Measurements from ENCODE around the gene PCDHA3.
"Not testable (repeated sequence)": the region's sequence is repeated elsewhere in the genome, so short reads cannot be mapped to it uniquely, and the experiment has no call there.

PCDHA3 gene

GRCh38 chr5:140794595-140795258 lies 6.1 kb upstream of the PCDHA3 start, which contains the start of gene PCDHA2:
Gene PCDHA2, plus strand, starts transcription at chr5:140794852.
- Histone ChIP-seq H3K4me3 (IDR thresholded peaks at IDR 0.05; ENCODE audit: insufficient read depth, low read depth, low read length) (no peak within 1 kb of the TSS), H2AFZ (ENCODE audit: low read depth) (no peak within 1 kb of the TSS), H3K36me3 (ENCODE audit: insufficient read depth) (no peaks in the 10 kb centered on the region)

DNA sequence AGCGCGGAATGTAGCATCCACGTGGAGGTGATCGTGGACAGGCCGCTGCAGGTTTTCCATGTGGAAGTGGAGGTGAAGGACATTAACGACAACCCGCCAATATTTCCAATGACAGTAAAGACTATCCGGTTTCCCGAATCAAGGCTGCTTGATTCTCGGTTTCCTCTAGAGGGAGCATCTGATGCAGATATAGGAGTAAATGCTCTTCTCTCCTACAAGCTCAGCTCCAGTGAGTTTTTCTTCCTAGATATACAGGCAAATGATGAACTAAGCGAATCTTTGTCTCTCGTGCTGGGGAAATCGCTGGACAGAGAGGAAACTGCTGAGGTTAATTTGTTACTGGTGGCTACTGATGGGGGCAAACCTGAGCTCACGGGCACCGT lies 5.6 kb upstream of the PCDHA3 start:
- TF ChIP-seq, protein P1, sequence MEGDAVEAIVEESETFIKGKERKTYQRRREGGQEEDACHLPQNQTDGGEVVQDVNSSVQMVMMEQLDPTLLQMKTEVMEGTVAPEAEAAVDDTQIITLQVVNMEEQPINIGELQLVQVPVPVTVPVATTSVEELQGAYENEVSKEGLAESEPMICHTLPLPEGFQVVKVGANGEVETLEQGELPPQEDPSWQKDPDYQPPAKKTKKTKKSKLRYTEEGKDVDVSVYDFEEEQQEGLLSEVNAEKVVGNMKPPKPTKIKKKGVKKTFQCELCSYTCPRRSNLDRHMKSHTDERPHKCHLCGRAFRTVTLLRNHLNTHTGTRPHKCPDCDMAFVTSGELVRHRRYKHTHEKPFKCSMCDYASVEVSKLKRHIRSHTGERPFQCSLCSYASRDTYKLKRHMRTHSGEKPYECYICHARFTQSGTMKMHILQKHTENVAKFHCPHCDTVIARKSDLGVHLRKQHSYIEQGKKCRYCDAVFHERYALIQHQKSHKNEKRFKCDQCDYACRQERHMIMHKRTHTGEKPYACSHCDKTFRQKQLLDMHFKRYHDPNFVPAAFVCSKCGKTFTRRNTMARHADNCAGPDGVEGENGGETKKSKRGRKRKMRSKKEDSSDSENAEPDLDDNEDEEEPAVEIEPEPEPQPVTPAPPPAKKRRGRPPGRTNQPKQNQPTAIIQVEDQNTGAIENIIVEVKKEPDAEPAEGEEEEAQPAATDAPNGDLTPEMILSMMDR (conservative IDR thresholded peaks at IDR 0.05; ENCODE audit: low read depth, low read length): 0 out of 2 replicates have a peak, but pooled peaks have one; percentile 1
- Histone ChIP-seq H3K36me3 (ENCODE audit: insufficient read depth) (no peaks in the 10 kb centered on the region), H3K27me3 (ENCODE audit: insufficient read depth, low read depth) (no peaks in the 10 kb centered on the region), H3K9ac (no peak overlapping the region), H3K4me3 (IDR thresholded peaks at IDR 0.05; ENCODE audit: insufficient read depth, low read depth, low read length) (no peak overlapping the region), H2AFZ (ENCODE audit: low read depth) (no peak overlapping the region), H3K27ac (no peak overlapping the region), H3K4me1 (ENCODE audit: low read depth, poor library complexity, severe bottlenecking) (no peaks in the 10 kb centered on the region), H4K20me1 (ENCODE audit: insufficient read depth) (no peaks in the 10 kb centered on the region), H3K79me2 (ENCODE audit: insufficient read depth, low read depth) (no peaks in the 10 kb centered on the region), H3K4me2 (no peak overlapping the region)

More at GRCh38 chr5:140794595-140795258, 6.1 kb upstream of the PCDHA3 start, which contains the start of gene PCDHA2:
- H3K9ac ChIP-seq: no peak within 1 kb of the TSS
- H3K79me2 ChIP-seq (ENCODE audit: insufficient read depth, low read depth): no peaks in the 10 kb centered on the region
- TF ChIP-seq, protein P1 (conservative IDR thresholded peaks at IDR 0.05; ENCODE audit: low read depth, low read length): 0 out of 2 replicates have a peak, but pooled peaks have one; percentile 12
- H3K4me2 ChIP-seq: no peak within 1 kb of the TSS
- no peak within 1 kb of the TSS for H3K27ac ChIP-seq
- H4K20me1 ChIP-seq (ENCODE audit: insufficient read depth): no peaks in the 10 kb centered on the region
- no peaks in the 10 kb centered on the region for H3K4me1 ChIP-seq (ENCODE audit: low read depth, poor library complexity, severe bottlenecking)
- H3K27me3 ChIP-seq (ENCODE audit: insufficient read depth, low read depth): no peaks in the 10 kb centered on the region

GRCh38 chr5:140796072-140796717 lies 4.7 kb upstream of the PCDHA3 start:
- not testable (repeated sequence) for H3K27me3 ChIP-seq (ENCODE audit: insufficient read depth, low read depth); H2AFZ ChIP-seq (ENCODE audit: low read depth); H3K4me3 ChIP-seq (IDR thresholded peaks at IDR 0.05; ENCODE audit: insufficient read depth, low read depth, low read length); H3K27ac ChIP-seq; H3K79me2 ChIP-seq (ENCODE audit: insufficient read depth, low read depth); H4K20me1 ChIP-seq (ENCODE audit: insufficient read depth); H3K4me2 ChIP-seq; H3K4me1 ChIP-seq (ENCODE audit: low read depth, poor library complexity, severe bottlenecking); H3K9ac ChIP-seq; H3K36me3 ChIP-seq (ENCODE audit: insufficient read depth)

- Histone ChIP-seq H3K4me2 (no peak overlapping the region), H3K79me2 (ENCODE audit: insufficient read depth, low read depth) (no peaks in the 10 kb centered on the region), H2AFZ (ENCODE audit: low read depth) (no peak overlapping the region), H3K27ac (no peak overlapping the region), H3K9ac (no peak overlapping the region), H3K36me3 (ENCODE audit: insufficient read depth) (no peaks in the 10 kb centered on the region), H3K27me3 (ENCODE audit: insufficient read depth, low read depth) (no peaks in the 10 kb centered on the region), H3K4me1 (ENCODE audit: low read depth, poor library complexity, severe bottlenecking) (no peaks in the 10 kb centered on the region), H4K20me1 (ENCODE audit: insufficient read depth) (no peaks in the 10 kb centered on the region), H3K4me3 (IDR thresholded peaks at IDR 0.05; ENCODE audit: insufficient read depth, low read depth, low read length) (no peak overlapping the region)
- TF ChIP-seq, protein P1 (conservative IDR thresholded peaks at IDR 0.05; ENCODE audit: low read depth, low read length): no peak
These were observed 4.2 kb upstream of the PCDHA3 start for GRCh38 chr5:140796718-140797095.

DNA sequence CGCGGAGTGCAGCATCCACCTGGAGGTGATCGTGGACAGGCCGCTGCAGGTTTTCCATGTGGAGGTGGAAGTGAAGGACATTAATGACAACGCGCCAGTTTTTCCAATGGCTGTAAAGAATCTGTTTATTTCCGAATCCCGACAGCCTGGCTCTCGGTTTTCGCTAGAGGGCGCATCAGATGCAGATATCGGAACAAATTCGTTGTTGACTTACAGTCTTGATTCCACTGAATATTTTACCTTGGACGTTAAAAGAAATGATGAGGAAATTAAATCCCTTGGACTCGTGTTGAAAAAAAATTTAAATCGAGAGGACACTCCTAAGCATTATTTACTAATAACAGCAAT lies 611 bp downstream of the PCDHA3 start:
- no peaks in the 10 kb centered on the region for H3K4me1 ChIP-seq (ENCODE audit: low read depth, poor library complexity, severe bottlenecking)
- no peaks in the 10 kb centered on the region for H3K79me2 ChIP-seq (ENCODE audit: insufficient read depth, low read depth)
- H3K27me3 ChIP-seq (ENCODE audit: insufficient read depth, low read depth): no peaks in the 10 kb centered on the region
- TF ChIP-seq, protein P1 (conservative IDR thresholded peaks at IDR 0.05; ENCODE audit: low read depth, low read length): no peak
- H2AFZ ChIP-seq (ENCODE audit: low read depth): no peak overlapping the region
- no peaks in the 10 kb centered on the region for H4K20me1 ChIP-seq (ENCODE audit: insufficient read depth)
- H3K36me3 ChIP-seq (ENCODE audit: insufficient read depth): no peaks in the 10 kb centered on the region
- H3K4me3 ChIP-seq (IDR thresholded peaks at IDR 0.05; ENCODE audit: insufficient read depth, low read depth, low read length): no peak overlapping the region
- no peak overlapping the region for H3K9ac ChIP-seq
- no peak overlapping the region for H3K4me2 ChIP-seq
- H3K27ac ChIP-seq: no peak overlapping the region

DNA sequence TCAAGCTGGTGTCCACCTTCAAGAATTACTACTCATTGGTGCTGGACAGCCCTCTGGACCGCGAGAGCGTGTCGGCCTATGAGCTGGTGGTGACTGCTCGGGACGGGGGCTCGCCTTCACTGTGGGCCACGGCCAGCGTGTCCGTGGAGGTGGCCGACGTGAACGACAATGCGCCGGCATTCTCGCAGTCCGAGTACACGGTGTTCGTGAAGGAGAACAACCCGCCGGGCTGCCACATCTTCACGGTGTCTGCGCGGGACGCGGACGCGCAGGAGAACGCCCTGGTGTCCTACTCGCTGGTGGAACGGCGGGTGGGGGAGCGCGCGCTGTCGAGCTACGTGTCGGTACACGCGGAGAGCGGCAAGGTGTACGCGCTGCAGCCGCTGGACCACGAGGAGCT lies 1.5 kb downstream of the PCDHA3 start:
- H4K20me1 ChIP-seq (ENCODE audit: insufficient read depth); H3K4me2 ChIP-seq; H3K36me3 ChIP-seq (ENCODE audit: insufficient read depth); H3K4me3 ChIP-seq (IDR thresholded peaks at IDR 0.05; ENCODE audit: insufficient read depth, low read depth, low read length); H3K79me2 ChIP-seq (ENCODE audit: insufficient read depth, low read depth); H2AFZ ChIP-seq (ENCODE audit: low read depth); H3K27me3 ChIP-seq (ENCODE audit: insufficient read depth, low read depth); H3K9ac ChIP-seq; H3K4me1 ChIP-seq (ENCODE audit: low read depth, poor library complexity, severe bottlenecking); H3K27ac ChIP-seq: not testable (repeated sequence)

Data from KMS-11 (cell line).